GM23338 (cell line): ENCODE data around the gene CCDC188. TPM values are rescaled to one million over a fixed set of nuclear protein-coding genes. Genes with fewer than 3 reads are reported as not detected.

Experiments used
- ATAC-seq: fragments of 200-7000 bp; cut with Tn5 transposase; 3 replicates; pipeline ENCODE4 v1.9.1; 2020
- DNase-seq: peaks from one replicate; pipeline ENCODE4 v3.0.0-alpha.2; 2015; ENCODE audit warnings: low spot score
- H2AFZ ChIP-seq: fragments of 200-600 bp; sonication (generic); 2 replicates; pipeline ENCODE4 v1.8.0; 2016; ENCODE audit warnings: antibody characterized with exemption, mild to moderate bottlenecking, moderate library complexity
- H3F3A ChIP-seq: fragments of 200-600 bp; sonication (generic); replicated peaks from 2 replicates; pipeline ENCODE4 v1.8.0; 2017; ENCODE audit warnings: antibody characterized with exemption, mixed run types, low read depth
- H3K27ac ChIP-seq: fragments of 200-600 bp; sonication (generic); 2 replicates; pipeline ENCODE4 v1.6.1; 2016; ENCODE audit warnings: low read depth
- H3K27me3 ChIP-seq: fragments of 200-600 bp; sonication (generic); 2 replicates; pipeline ENCODE4 v1.8.0; 2016; ENCODE audit warnings: mild to moderate bottlenecking, mixed run types, moderate library complexity; ENCODE audit not compliant: insufficient read depth
- H3K36me3 ChIP-seq: fragments of 200-600 bp; sonication (generic); 2 replicates; pipeline ENCODE4 v1.8.0; 2016; ENCODE audit warnings: mild to moderate bottlenecking; ENCODE audit not compliant: insufficient read depth
- H3K4me1 ChIP-seq: fragments of 200-600 bp; sonication (generic); 2 replicates; pipeline ENCODE4 v1.8.0; 2016; ENCODE audit warnings: mild to moderate bottlenecking, moderate library complexity; ENCODE audit not compliant: insufficient read depth
- H3K4me2 ChIP-seq: fragments of 200-600 bp; sonication (generic); 2 replicates; pipeline ENCODE4 v1.7.1; 2017; ENCODE audit warnings: mixed run types
- H3K4me3 ChIP-seq: fragments of 200-600 bp; sonication (generic); 2 replicates; pipeline ENCODE4 v1.6.1; 2016; ENCODE audit warnings: mixed run types
- H3K79me2 ChIP-seq: fragments of 200-600 bp; sonication (generic); replicated peaks from 2 replicates; pipeline ENCODE4 v1.8.0; 2017; ENCODE audit warnings: mild to moderate bottlenecking; ENCODE audit not compliant: insufficient read depth
- H3K9me2 ChIP-seq: fragments of 200-600 bp; sonication (generic); 2 replicates; pipeline ENCODE4 v1.8.0; 2017; ENCODE audit not compliant: insufficient read depth
- H4K20me1 ChIP-seq: fragments of 200-600 bp; sonication (generic); replicated peaks from 2 replicates; pipeline ENCODE4 v1.8.0; 2017; ENCODE audit warnings: mild to moderate bottlenecking; ENCODE audit not compliant: insufficient read depth
- H3K27ac Mint-ChIP-seq: 2 replicates; pipeline ENCODE4 v1.8.0; 2020; ENCODE audit warnings: inconsistent platforms, mild to moderate bottlenecking, moderate library complexity, mixed read lengths
- H3K27me3 Mint-ChIP-seq: 3 replicates; pipeline ENCODE4 v1.8.0; 2022; ENCODE audit warnings: low read depth, mild to moderate bottlenecking, moderate library complexity, mixed read lengths, inconsistent platforms; ENCODE audit not compliant: insufficient read depth, poor library complexity
- H3K36me3 Mint-ChIP-seq: 3 replicates; pipeline ENCODE4 v1.8.0; 2021; ENCODE audit warnings: low read depth, mild to moderate bottlenecking, inconsistent platforms, moderate library complexity, mixed read lengths
- H3K4me1 Mint-ChIP-seq: 3 replicates; pipeline ENCODE4 v1.8.0; 2020; ENCODE audit warnings: mild to moderate bottlenecking, inconsistent platforms, mixed read lengths
- H3K4me3 Mint-ChIP-seq: 3 replicates; pipeline ENCODE4 v1.8.0; 2021; ENCODE audit warnings: moderate library complexity, mild to moderate bottlenecking, inconsistent platforms, mixed read lengths
- H3K9me3 Mint-ChIP-seq: 3 replicates; pipeline ENCODE4 v1.8.0; 2020; ENCODE audit warnings: moderate library complexity, mild to moderate bottlenecking, inconsistent platforms, mixed read lengths
- CREB1 ChIP-seq: fragments of 250-450 bp; sonication (Bioruptor Pico); IDR thresholded peaks from 2 replicates; pipeline ENCODE4 v1.5.0; 2020; ENCODE audit warnings: low read depth, mild to moderate bottlenecking, moderate library complexity
- CTCF ChIP-seq, 2 experiments: fragments of 200-600 bp in 1 of 2; sonication (generic) in 1 of 2; conservative IDR thresholded peaks; 2 replicates each; pipeline versions ENCODE4 v1.5.1 to v1.6.1; 2016 to 2017; ENCODE audit warnings: antibody characterized with exemption in 2 of 2, low read depth in 2 of 2, mild to moderate bottlenecking in 2 of 2, moderate library complexity in 1 of 2
- ETS1 ChIP-seq: IDR thresholded peaks from 2 replicates; pipeline ENCODE4 v1.6.1; 2016; ENCODE audit warnings: antibody characterized with exemption
- EZH2 ChIP-seq: fragments of 200-600 bp; sonication (generic); IDR thresholded peaks from one replicate; pipeline ENCODE4 v1.8.0; 2017; ENCODE audit warnings: antibody characterized with exemption, mild to moderate bottlenecking, low read depth; ENCODE audit not compliant: unreplicated experiment
- EZH2phosphoT487 ChIP-seq: fragments of 200-600 bp; sonication (generic); IDR thresholded peaks from one replicate; pipeline ENCODE4 v1.8.1; 2018; ENCODE audit warnings: antibody characterized with exemption; ENCODE audit not compliant: unreplicated experiment
- JUNB ChIP-seq: IDR thresholded peaks from one replicate; pipeline ENCODE4 v1.6.1; 2016; ENCODE audit warnings: antibody characterized with exemption; ENCODE audit not compliant: unreplicated experiment
- NANOG ChIP-seq: IDR thresholded peaks from 2 replicates; pipeline ENCODE4 v1.6.1; 2016; ENCODE audit warnings: antibody characterized with exemption, borderline replicate concordance
- POLR2AphosphoS5 ChIP-seq: IDR thresholded peaks from 2 replicates; pipeline ENCODE4 v1.6.1; 2016; ENCODE audit warnings: antibody characterized with exemption, low read depth
- REST ChIP-seq: IDR thresholded peaks from one replicate; pipeline ENCODE4 v1.6.1; 2018; ENCODE audit warnings: antibody characterized with exemption; ENCODE audit not compliant: unreplicated experiment
- STAT1 ChIP-seq: IDR thresholded peaks from one replicate; pipeline ENCODE4 v1.6.1; 2016; ENCODE audit warnings: antibody characterized with exemption; ENCODE audit not compliant: unreplicated experiment
- ZNF114 ChIP-seq: fragments of 250-450 bp; sonication (Bioruptor Pico); IDR thresholded peaks from 2 replicates; pipeline ENCODE4 v1.5.0; 2020; ENCODE audit warnings: mild to moderate bottlenecking, moderate library complexity
- ZNF331 ChIP-seq: fragments of 250-450 bp; sonication (Bioruptor Pico); IDR thresholded peaks from 2 replicates; pipeline ENCODE4 v1.5.0; 2020; ENCODE audit warnings: low read depth, mild to moderate bottlenecking, moderate library complexity
- polyA plus RNA-seq: library from polyadenylated mRNA; unstranded; fragments of >200 nt; fragmentation: Nextera tagmentation; extraction: Ambion mirVana; gene quantifications from 2 replicates; pipeline ENCODE4 v1.2.1, GENCODE V29; 2016
- total RNA-seq: library from RNA; depleted of rRNA; stranded (reverse); fragments of >200 nt; shearing (Covaris generic); gene quantifications from 2 replicates; pipeline ENCODE4 v1.2.3, GENCODE V29; 2014
- TF ChIP-seq, protein P1 (sequence below): fragments of 250-450 bp; sonication (Bioruptor Pico); IDR thresholded peaks from 2 replicates; pipeline ENCODE4 v1.5.0; 2020; ENCODE audit warnings: mild to moderate bottlenecking, moderate library complexity

Gene CCDC188
- total and polyA plus RNA-seq, 2 experiments from 2014 or later: not detected

- H4K20me1 ChIP-seq: no peaks in the 10 kb centered on the region; the same call in 1 of the 2 replicates
- H3K27ac ChIP-seq: no peak overlapping the region
Observed at GRCh38 chr22:20137671-20138416, 13.0 kb downstream of the CCDC188 start.

More at GRCh38 chr22:20137671-20138416, 13.0 kb downstream of the CCDC188 start:
- no peaks in the 10 kb centered on the region for H3K4me1 ChIP-seq
- peaks cover 29% of the 10 kb centered on the region for H3K79me2 ChIP-seq
- no peaks in the 10 kb centered on the region for H3K9me2 ChIP-seq
- no peak for ATAC-seq
- DNase-seq: no peak
- Mint-ChIP-seq H3K4me3 (no peak overlapping the region), H3K4me1 (peaks cover 2% of the 10 kb centered on the region; the same call in 1 of the 3 replicates), H3K9me3 (no peaks in the 10 kb centered on the region), H3K36me3 (no peaks in the 10 kb centered on the region), H3K27ac (no peak overlapping the region), H3K27me3 (peaks cover 14% of the 10 kb centered on the region)
- TF ChIP-seq ZNF331 (CRISPR knock-in tag): no peak
- TF ChIP-seq ETS1: no peak
- TF ChIP-seq STAT1: no peak
- TF ChIP-seq CTCF (conservative IDR thresholded peaks at IDR 0.05; ENCODE audit: low read depth in 2 of 2): no peak
- TF ChIP-seq CREB1 (CRISPR knock-in tag): no peak
- no peak for TF ChIP-seq ZNF114 (CRISPR knock-in tag)
- no peak for TF ChIP-seq POLR2AphosphoS5
- TF ChIP-seq REST: no peak
- no peak for TF ChIP-seq EZH2phosphoT487
- TF ChIP-seq, protein P1, sequence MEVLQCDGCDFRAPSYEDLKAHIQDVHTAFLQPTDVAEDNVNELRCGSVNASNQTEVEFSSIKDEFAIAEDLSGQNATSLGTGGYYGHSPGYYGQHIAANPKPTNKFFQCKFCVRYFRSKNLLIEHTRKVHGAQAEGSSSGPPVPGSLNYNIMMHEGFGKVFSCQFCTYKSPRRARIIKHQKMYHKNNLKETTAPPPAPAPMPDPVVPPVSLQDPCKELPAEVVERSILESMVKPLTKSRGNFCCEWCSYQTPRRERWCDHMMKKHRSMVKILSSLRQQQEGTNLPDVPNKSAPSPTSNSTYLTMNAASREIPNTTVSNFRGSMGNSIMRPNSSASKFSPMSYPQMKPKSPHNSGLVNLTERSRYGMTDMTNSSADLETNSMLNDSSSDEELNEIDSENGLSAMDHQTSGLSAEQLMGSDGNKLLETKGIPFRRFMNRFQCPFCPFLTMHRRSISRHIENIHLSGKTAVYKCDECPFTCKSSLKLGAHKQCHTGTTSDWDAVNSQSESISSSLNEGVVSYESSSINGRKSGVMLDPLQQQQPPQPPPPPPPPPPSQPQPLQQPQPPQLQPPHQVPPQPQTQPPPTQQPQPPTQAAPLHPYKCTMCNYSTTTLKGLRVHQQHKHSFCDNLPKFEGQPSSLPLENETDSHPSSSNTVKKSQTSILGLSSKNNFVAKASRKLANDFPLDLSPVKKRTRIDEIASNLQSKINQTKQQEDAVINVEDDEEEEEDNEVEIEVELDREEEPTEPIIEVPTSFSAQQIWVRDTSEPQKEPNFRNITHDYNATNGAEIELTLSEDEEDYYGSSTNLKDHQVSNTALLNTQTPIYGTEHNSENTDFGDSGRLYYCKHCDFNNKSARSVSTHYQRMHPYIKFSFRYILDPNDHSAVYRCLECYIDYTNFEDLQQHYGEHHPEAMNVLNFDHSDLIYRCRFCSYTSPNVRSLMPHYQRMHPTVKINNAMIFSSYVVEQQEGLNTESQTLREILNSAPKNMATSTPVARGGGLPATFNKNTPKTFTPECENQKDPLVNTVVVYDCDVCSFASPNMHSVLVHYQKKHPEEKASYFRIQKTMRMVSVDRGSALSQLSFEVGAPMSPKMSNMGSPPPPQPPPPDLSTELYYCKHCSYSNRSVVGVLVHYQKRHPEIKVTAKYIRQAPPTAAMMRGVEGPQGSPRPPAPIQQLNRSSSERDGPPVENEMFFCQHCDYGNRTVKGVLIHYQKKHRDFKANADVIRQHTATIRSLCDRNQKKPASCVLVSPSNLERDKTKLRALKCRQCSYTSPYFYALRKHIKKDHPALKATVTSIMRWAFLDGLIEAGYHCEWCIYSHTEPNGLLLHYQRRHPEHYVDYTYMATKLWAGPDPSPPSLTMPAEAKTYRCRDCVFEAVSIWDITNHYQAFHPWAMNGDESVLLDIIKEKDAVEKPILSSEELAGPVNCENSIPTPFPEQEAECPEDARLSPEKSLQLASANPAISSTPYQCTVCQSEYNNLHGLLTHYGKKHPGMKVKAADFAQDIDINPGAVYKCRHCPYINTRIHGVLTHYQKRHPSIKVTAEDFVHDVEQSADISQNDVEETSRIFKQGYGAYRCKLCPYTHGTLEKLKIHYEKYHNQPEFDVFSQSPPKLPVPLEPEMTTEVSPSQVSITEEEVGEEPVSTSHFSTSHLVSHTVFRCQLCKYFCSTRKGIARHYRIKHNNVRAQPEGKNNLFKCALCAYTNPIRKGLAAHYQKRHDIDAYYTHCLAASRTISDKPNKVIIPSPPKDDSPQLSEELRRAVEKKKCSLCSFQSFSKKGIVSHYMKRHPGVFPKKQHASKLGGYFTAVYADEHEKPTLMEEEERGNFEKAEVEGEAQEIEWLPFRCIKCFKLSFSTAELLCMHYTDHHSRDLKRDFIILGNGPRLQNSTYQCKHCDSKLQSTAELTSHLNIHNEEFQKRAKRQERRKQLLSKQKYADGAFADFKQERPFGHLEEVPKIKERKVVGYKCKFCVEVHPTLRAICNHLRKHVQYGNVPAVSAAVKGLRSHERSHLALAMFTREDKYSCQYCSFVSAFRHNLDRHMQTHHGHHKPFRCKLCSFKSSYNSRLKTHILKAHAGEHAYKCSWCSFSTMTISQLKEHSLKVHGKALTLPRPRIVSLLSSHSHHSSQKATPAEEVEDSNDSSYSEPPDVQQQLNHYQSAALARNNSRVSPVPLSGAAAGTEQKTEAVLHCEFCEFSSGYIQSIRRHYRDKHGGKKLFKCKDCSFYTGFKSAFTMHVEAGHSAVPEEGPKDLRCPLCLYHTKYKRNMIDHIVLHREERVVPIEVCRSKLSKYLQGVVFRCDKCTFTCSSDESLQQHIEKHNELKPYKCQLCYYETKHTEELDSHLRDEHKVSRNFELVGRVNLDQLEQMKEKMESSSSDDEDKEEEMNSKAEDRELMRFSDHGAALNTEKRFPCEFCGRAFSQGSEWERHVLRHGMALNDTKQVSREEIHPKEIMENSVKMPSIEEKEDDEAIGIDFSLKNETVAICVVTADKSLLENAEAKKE: no peak
- no peak for TF ChIP-seq EZH2
- TF ChIP-seq JUNB: no peak
- TF ChIP-seq NANOG: no peak
- no peaks in the 10 kb centered on the region for H3K27me3 ChIP-seq
- H3K4me2 ChIP-seq: no peak overlapping the region
- H3F3A ChIP-seq: no peaks in the 10 kb centered on the region
- H2AFZ ChIP-seq: no peak overlapping the region
- H3K4me3 ChIP-seq: no peak overlapping the region
- no peaks in the 10 kb centered on the region for H3K36me3 ChIP-seq
